Activated CD4-positive, alpha-beta T cell treated with anti-CD3 and anti-CD28 coated beads, Interleukin-2, amount 50 U/mL, for 16 hours (primary cell): ENCODE measurements around the gene MDC1.
A peak's percentile ranks its signal among the peaks of the same experiment; 100 is the strongest.

Experiments used
- DNase-seq: peaks from one replicate; pipeline ENCODE4 v3.0.0-alpha.2; 2020

MDC1 gene

GRCh38 chr6:30696432-30696831, 20.6 kb downstream of the MDC1 start:
- DNase-seq, result no peak

DNA sequence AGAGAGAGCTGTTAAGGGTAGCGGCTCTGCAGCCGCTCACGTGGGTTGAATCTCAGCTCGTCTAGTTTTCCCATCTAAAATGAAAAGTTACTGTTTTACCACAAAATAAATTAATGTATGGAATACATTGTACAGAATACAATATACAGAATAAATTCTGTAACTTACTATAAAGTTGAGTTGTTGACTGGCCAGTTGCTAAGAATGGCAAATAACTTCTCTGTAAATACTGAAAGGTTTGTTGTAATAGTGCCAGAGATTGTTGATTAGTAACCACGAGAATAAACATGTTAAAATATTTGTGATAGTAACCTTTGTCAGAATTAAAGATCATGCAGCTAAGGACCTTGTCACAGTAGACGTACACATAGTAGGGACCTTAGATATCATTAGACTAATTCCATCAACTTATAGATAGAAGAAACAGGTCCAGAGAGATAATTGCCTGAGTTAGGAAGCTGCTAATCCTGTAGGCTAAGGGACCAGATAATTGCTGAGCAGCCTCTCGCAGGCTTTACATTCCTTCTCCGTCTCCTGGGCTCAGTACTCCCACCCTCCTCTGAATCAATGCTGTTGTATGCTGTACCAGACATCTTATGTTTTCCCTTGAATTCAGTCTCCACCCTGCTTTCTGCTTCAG, 25.8 kb downstream of the MDC1 start:
- no peak for DNase-seq

DNA sequence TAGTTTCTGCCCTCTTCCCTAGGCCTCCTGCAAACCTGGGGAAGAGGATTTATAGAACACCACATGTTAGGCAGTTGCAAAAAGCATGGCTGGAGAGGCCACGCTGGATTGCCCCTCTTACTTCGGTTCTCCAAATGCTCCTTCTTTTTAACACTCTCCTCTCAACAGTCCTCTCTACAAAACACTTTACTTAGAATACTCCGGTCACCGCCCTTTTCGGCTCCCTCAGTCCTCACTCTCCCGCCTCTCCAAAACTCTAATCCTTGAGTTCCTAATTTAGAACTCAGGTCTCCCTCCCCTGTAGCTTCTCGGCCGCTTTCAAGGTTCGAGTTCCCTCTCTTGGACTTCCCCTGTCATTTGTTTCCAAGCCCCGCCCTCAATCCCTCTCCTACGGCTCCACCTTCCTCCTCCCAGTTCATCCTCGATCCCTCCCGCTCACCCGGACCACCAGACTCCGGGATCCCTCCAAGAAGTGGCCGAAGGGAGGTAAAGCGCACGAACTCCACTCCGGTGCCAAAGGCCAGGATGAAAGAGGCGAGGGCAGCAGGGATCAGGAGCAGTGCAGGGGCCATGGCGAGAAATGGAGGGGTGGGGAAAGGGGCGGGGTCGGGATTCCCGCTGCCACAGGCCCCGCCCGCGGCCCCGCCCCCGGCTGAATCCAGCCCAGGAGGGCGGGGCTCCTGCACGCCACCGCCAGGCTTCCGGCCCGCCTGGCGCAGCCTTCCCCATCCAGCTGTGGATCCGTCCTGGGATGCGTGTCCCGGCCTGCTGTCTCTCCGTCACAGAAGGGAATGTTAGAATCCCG, 26.5 kb downstream of the MDC1 start, which contains the start of gene NRM:
TSS of gene NRM (minus strand) at position 582 of the 805 bp plus-strand sequence. CDS start at position 572, 10 bp downstream.
- DNase-seq, result peak; percentile 77

DNA sequence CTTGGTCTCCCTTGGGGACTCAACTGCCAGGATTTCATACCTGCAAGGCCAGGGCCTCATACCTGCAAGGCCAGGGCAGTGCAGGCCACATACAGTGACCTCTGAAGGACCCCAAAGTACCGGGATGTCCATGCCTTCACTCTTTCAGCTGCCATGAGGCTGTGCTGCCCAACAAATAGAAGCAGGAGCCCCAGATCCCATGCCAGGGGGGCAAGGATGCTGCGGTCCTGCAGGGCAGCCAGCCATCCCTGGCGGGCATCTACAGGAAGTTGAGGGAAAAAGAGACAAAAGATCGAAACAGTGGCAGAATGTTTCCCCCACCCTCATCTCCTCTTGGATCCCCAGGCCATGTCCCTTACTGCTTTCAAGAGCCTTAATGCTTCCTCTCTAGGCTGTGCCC, 27.1 kb downstream of the MDC1 start:
- no peak for DNase-seq

- DNase-seq, result no peak
These were observed 27.8 kb downstream of the MDC1 start for GRCh38 chr6:30689022-30689865.

DNA sequence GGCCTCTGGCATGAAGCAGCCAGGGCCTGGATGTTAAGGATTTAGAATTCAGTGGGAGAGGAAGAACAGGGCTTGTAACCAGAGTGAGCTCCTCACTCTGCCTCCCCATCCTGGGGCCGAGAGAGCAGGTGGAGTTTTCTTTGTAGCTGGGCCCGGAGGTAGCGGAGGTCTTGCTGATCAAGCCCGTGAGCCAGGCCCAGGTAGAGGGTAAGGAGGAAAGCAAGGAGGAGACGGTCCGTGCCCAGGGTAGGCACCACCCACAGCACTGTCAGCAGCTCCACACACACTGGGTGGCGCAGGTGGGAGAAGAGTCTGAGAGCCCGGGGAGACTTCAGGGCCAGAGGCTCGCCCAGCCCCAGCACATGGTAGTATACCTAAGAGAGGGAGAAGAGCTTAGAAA, 28.5 kb downstream of the MDC1 start:
- DNase-seq, result no peak

GRCh38 chr6:30687659-30688431, 29.2 kb downstream of the MDC1 start:
- DNase-seq, result no peak

DNA sequence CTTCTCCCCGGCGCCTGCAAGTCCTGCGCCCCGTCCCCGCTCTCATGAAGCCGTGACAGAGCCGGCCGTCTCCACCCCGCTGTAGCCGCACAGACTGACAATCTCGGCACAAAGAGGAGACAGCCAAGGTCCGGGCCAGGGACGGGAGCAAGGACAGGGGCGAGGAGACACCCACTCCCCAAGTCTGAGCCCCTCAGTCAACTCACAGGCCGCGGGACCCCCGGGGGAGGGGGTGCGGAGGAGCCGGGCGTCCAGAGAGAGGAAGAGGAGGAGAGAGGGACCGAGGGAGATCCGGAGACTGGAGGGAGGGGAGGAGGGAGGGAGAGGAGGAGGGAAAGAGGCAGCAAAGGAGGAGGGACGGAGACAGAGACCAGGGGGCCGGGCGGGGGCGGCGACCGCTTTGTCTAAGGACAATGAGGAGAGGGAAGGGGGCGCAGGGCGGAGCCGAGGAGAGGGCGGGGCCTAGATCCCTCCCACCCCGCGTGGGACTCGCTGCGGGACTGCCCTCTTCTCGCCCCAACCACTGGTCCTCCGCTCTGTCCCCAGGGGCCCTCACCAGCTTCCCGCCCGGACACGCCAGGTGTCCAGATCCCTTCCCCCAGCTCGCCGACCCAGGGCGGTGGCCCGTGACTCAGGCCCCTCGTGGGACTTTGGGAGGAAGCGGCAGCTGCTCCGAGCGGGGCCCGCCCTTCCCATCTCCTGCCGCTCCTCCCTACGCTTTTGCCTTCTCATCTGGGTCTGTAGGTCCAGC, 30.0 kb downstream of the MDC1 start:
- peak; percentile 89 for DNase-seq

GRCh38 chr6:30686009-30686907, 30.8 kb downstream of the MDC1 start, which contains the start of gene PPP1R18:
TSS of gene PPP1R18 (minus strand) at chr6:30686645. CDS start at chr6:30686018, 627 bp downstream.
- peak; percentile 78 for DNase-seq

- peak; percentile 41 for DNase-seq
These were observed 31.7 kb downstream of the MDC1 start for GRCh38 chr6:30685157-30686008.

DNA sequence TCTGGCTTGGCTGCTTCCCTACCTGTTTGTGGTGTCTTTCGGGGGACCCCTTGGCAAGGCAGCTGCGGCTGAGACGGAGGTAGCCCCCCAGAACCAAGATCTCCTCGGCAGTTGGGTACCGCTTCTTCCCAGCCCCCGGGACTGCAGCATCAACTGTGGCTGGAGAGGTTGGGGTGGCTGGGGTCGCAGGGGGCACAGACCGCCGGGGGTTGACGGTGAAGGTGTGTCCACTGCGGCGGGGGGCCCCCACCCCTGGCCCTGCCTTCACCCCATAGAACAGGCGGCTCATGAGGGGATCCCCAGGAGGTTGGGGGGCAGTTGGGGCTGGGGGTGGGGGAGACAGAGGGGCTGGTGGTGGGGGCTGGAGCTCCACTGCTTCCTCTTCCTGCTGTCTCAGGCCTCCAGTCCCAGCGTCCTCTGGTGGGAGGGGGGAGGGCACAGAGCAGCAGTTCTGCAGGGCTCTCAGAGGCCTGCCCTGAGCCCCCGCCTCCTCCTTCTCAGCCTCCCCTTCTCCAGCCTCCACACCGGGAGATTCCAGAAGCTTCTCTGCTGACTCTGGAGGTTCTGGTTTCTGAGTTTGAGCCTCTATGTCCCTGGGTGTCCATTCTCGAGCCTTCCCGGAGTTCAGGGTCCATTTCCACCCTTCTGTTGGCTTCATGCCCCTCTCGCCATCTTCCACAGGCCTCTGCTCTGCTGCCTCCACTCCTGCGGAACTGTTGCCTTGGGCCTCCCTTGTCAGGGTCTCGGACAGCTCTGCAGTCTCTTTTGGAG, 32.5 kb downstream of the MDC1 start:
- peak; percentile 75 for DNase-seq

DNA sequence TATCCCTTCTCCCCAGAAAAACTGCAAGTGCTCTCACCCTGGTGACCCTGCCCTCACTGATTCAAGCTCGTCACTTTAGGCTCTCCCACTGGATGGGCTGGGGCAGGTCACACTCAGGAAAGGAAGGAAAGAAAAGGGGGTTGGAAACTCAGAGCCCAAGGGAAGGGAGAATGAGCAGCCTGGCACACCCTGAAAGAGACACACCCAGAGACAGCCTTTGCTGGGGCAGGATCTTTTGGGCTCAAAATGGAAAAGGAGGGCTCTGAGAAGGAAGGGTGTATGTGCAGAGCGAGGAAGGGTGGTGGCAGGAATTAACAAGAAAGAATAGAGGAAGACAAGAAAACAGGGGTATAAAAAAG, 33.1 kb downstream of the MDC1 start:
- DNase-seq, result no peak

- no peak for DNase-seq
These were observed 33.7 kb downstream of the MDC1 start for GRCh38 chr6:30683183-30683979.

DNA sequence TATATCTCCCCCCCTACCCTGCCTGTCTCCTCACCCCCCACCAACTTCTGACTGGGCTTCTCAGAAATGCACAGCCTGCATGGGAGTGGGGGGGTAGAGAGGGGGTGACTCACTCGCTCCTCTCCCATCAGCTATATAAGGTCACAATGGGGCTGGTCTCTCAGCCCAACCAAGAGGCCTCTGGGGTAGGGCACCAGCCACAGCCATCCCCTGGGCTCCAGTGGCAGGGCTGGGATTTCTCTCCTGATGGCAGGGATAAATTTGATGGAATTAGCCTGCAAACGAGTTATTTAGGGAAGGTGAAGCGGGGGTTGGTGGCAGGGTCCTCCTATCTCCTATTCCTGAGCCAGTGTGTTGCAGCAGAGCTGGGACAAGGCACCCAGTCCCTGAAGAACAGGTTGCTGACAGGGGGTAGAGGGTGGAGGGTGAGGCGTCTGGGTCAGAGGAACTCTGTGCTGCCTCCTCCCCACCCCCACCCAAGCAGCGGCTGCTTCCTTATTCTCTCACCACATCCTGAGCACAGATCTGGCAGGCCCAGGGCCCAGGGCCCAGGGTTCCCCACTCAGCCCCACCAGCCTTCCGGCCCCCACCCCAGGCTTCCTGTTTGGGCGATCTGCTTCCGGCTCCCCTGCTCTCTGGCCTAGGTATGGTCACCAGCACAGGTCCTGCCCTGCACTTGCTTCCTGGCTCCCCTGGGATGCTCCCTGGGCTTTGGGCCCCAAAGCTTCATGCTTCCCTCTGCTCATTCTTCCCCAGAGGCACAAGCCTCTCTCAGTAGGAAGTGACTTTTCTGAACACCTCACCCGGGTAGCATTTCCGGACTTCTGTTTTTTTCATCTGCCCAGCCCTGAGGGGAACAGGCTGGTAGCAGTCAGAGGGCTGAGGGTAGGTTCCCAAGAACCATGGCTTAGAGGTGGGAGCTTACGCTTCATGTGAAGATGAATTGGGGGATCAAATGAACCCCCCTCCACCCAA, 34.7 kb downstream of the MDC1 start:
- peak; percentile 95 for DNase-seq

GRCh38 chr6:30681766-30682142, 35.3 kb downstream of the MDC1 start:
- DNase-seq, result no peak

DNA sequence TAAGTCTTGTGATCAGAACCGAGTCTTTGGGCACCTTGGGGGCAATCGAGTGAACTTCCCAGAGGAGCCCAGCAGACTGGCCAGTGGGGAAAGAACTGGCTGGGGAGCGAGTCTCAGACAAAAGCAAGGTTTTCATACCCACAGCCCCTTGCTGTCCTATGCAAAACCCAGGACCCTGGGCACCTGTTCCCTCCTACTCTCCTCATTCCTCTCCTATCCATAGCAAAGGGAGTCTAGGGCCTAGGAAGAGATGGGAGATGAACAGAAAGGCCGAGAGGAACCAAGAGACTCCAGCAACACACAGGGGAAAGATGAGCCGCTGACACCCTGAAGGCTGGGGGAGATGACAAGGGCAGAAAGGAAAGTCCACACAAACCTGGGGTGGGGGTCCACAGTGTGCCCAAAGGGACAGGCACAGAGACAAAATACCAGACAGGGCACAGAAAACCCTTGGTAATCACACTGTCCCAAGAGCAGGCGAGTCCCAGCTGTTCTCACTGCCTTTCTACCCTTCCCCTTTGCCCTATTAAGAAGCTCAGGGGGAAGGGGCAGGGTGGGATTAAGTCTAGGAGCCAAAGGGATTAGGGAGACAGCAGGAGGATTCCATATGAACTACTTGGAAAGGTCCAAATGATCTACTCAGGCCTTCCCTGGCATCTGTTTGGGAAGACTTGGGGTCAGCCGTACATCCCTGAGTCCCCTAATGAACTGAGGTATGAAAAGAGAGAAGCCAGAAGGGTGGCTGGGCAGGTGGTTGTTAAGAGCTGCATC, 37.1 kb downstream of the MDC1 start:
- DNase-seq, result no peak
